GM12872 (cell line): ENCODE data around the gene PLCB3.

ENCODE experiments used
- TF ChIP-seq, protein P1 (sequence below): IDR thresholded peaks from 3 replicates; pipeline ENCODE4 v1.5.1; 2011; ENCODE audit warnings: low read depth, mild to moderate bottlenecking, low read length, moderate library complexity; ENCODE audit not compliant: insufficient read depth

PLCB3 gene

GRCh38 chr11:64234647-64235379, 16.5 kb upstream of the PLCB3 start:
- TF ChIP-seq, protein P1, sequence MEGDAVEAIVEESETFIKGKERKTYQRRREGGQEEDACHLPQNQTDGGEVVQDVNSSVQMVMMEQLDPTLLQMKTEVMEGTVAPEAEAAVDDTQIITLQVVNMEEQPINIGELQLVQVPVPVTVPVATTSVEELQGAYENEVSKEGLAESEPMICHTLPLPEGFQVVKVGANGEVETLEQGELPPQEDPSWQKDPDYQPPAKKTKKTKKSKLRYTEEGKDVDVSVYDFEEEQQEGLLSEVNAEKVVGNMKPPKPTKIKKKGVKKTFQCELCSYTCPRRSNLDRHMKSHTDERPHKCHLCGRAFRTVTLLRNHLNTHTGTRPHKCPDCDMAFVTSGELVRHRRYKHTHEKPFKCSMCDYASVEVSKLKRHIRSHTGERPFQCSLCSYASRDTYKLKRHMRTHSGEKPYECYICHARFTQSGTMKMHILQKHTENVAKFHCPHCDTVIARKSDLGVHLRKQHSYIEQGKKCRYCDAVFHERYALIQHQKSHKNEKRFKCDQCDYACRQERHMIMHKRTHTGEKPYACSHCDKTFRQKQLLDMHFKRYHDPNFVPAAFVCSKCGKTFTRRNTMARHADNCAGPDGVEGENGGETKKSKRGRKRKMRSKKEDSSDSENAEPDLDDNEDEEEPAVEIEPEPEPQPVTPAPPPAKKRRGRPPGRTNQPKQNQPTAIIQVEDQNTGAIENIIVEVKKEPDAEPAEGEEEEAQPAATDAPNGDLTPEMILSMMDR: no peak

DNA sequence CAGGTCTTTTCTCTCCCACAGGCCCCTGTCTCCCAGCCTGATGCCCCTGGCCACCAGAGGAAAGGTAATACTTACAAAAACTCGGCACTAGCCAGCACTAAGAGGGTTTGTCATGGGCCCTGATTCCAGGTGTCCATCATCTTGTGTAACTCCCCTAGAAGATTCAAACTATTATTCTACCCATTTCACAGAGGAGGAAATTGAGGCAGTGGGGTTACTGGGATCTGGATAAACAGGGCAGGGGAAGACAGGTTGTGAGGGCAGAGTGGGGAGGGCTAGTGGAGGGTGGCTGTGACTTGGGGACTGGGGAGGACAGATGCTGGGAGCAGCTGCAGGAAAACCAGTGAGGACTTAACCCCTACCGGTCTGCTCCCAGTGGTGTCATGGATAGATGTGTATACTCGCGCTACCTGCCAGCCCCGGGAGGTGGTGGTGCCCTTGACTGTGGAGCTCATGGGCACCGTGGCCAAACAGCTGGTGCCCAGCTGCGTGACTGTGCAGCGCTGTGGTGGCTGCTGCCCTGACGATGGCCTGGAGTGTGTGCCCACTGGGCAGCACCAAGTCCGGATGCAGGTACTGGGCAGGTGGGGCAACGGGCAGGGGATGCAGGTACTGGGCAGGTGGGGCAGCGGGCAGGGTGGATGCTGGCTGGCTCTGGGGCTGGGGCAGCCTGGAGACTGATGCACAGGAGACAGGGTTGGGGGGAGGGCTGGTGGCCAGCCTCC, 15.7 kb upstream of the PLCB3 start:
- TF ChIP-seq, protein P1: no peak

DNA sequence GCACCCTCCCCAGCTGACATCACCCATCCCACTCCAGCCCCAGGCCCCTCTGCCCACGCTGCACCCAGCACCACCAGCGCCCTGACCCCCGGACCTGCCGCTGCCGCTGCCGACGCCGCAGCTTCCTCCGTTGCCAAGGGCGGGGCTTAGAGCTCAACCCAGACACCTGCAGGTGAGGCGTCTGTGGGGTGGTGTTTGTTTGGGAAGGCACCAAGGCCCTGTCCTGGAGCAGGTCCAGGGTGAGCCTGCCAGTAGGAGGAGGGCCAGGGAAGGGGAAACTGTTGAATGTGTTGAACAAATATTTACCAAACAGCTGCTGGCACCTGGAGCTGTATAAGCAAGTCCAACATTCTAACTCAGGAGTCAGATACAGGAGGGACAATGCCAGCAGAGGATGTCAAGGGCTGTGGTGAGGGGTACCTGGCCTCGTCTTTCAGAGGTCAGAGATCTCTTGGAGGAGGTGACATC, 13.8 kb upstream of the PLCB3 start:
- TF ChIP-seq, protein P1: no peak

GRCh38 chr11:64238076-64238475, 13.3 kb upstream of the PLCB3 start:
- TF ChIP-seq, protein P1: no peak

GRCh38 chr11:64238999-64239398, 12.3 kb upstream of the PLCB3 start:
- TF ChIP-seq, protein P1: no peak

- TF ChIP-seq, protein P1: no peak
Observed at GRCh38 chr11:64239662-64240434, 11.5 kb upstream of the PLCB3 start.
